HUES6 (cell line): Measurements from ENCODE around the gene ITPK1.

ENCODE experiments used
- H3K27ac ChIP-seq: 2 replicates; pipeline ENCODE4 v1.7.0; 2013; ENCODE audit warnings: low read depth, mild to moderate bottlenecking, low read length, inconsistent platforms
- H3K27me3 ChIP-seq: 2 replicates; pipeline ENCODE4 v1.6.1; 2013; ENCODE audit warnings: low read length; ENCODE audit not compliant: control insufficient read depth, insufficient read depth
- H3K36me3 ChIP-seq: 2 replicates; pipeline ENCODE4 v1.6.1; 2013; ENCODE audit warnings: low read length; ENCODE audit not compliant: control insufficient read depth, insufficient read depth
- H3K4me1 ChIP-seq: 2 replicates; pipeline ENCODE4 v1.6.1; 2013; ENCODE audit warnings: low read length; ENCODE audit not compliant: control insufficient read depth, insufficient read depth
- H3K4me3 ChIP-seq: 2 replicates; pipeline ENCODE4 v1.5.1; 2013; ENCODE audit warnings: low read depth, low read length
- H3K9ac ChIP-seq: one replicate; pipeline ENCODE4 v1.6.1; 2013; ENCODE audit warnings: mild to moderate bottlenecking, low read length
- H3K9me3 ChIP-seq: 2 replicates; pipeline ENCODE4 v1.6.1; 2013; ENCODE audit warnings: low read depth, low read length; ENCODE audit not compliant: control insufficient read depth, insufficient read depth

Gene ITPK1

DNA sequence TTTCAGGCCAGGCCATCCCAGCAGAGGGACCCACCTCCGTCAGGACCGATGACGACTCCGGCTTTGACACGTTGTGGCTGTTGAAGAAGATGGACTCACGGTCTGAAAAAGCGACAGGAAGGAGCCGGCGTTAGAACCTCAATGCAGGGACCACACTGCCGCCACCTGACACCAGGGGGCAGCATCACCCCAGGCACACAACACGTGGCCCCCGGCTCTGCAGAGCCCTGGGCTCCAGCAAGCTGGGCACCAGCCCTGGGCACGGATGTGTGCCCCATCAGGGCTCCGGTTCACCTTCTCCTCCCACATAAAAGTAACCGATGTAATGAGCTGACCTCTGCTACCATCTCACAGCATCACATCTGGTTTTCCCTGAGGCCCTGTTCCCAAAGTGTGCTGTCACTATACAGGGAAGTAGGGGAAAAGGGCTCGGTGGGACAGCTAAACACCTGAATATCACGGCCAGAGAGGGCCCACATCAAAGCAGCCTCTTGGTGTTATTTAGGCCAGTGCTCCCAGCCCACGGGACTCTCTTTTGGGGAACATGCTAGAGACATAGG lies 163.7 kb downstream of the ITPK1 start:
- Histone ChIP-seq H3K27me3 (no peaks in the 10 kb centered on the region), H3K9me3 (no peaks in the 10 kb centered on the region), H3K9ac (no peak overlapping the region), H3K4me3 (no peak overlapping the region), H3K36me3 (peaks cover 31% of the 10 kb centered on the region), H3K27ac (no peak overlapping the region), H3K4me1 (no peaks in the 10 kb centered on the region; the same call in 1 of the 2 replicates)

DNA sequence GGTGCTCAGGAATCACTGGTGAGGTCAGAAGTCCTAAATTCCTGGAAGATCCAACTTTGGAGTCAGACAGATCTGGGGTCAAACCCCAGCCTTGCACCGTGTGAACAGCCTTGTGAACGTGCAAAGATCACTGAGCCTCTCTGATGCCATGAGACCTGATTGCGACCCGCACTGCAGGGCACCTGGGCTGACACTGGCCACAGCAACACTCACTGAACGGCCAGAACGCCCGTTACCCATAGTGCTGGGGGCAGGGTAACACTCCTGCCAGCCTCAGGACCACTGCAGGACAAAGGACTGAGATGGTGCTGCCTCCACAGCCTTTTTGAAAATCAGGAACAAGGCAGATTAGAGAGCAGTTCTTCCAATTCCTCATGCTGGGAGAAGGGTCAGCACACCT lies 164.5 kb downstream of the ITPK1 start:
- Histone ChIP-seq H3K36me3 (peaks cover 32% of the 10 kb centered on the region), H3K4me3 (no peak overlapping the region), H3K27ac (no peak overlapping the region), H3K9ac (no peak overlapping the region), H3K27me3 (no peaks in the 10 kb centered on the region), H3K4me1 (no peaks in the 10 kb centered on the region; the same call in 1 of the 2 replicates), H3K9me3 (no peaks in the 10 kb centered on the region)

DNA sequence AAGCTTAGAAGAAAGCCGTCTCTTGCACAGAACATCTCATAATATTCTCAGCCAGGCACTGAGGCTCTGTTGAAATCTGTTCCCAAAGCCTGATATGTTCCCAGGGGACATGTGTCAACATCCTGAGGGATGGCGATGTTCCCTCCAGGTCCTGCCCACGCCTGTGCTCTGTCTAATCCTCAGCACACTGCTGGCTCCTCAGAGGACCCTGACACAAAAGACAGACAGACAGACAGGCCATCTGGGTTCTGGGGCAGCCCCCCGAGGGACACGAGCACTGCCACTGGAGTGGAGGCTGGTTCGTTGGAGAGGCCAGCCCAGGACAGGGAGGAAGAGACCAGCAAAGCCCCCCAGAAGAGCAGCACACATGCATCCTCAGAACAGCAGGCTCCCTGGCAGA lies 165.0 kb downstream of the ITPK1 start:
- no peaks in the 10 kb centered on the region for H3K9me3 ChIP-seq
- no peaks in the 10 kb centered on the region; the same call in 1 of the 2 replicates for H3K4me1 ChIP-seq
- no peaks in the 10 kb centered on the region for H3K27me3 ChIP-seq
- no peak overlapping the region for H3K9ac ChIP-seq
- peaks cover 35% of the 10 kb centered on the region for H3K36me3 ChIP-seq
- H3K4me3 ChIP-seq, result no peak overlapping the region
- no peak overlapping the region for H3K27ac ChIP-seq

DNA sequence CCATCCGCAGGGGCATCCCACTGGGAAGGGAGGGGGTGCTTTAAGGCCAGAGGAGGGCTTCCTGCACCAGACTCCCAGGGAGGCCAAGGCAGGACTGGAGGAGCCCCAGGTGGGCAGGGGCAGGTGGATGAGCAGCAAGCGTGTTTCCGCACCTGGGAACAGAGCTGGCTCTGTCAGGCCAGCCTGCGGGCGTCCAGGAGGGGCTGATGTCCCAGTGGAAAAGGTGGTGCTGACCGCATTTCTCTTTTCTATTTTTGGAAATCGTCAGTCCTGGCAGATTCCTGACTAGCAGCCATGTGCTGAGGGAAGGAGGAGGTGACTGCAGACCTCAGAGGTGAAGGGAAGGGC lies 165.6 kb downstream of the ITPK1 start:
- Histone ChIP-seq H3K27me3 (no peaks in the 10 kb centered on the region), H3K4me3 (no peak overlapping the region), H3K9me3 (no peaks in the 10 kb centered on the region), H3K4me1 (no peaks in the 10 kb centered on the region; the same call in 1 of the 2 replicates), H3K27ac (no peak overlapping the region), H3K9ac (no peak overlapping the region), H3K36me3 (peaks cover 36% of the 10 kb centered on the region)

DNA sequence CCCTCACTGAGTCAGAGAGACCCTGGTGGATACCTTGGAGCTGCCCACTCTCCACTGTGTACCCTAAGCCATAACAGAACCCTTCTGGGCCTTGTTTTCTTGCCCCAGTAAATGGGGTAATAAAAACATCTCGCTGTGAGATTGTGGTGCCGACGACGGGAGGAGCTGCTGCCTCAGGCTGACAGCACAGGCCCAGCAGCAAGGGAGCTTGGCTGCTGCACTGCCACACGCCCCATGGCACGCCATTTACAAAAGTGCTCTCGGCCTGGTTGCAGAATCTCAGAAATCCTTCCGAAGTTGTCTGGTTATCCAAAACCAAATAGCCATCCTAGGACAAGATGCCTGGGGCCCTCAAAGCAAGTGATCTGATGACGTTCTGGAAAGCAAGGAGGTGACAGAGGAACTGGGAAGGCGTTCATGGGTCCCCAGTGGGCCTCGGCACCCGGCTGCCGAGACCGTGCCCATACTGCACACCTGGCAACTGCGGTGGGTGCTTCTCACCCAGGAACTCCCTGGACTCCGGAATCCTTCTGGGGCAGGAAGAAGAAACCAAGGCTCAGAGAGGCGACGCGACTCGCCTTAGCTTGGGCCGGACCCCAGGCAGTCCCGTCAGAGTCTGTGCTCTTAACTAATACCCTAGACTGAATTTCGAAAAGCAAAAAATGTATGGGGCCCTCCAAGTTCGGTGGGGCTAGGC lies 166.1 kb downstream of the ITPK1 start:
- no peaks in the 10 kb centered on the region for H3K27me3 ChIP-seq
- H3K27ac ChIP-seq, result no peak overlapping the region
- peaks cover 38% of the 10 kb centered on the region for H3K36me3 ChIP-seq
- no peak overlapping the region for H3K9ac ChIP-seq
- H3K4me1 ChIP-seq, result no peaks in the 10 kb centered on the region
- no peaks in the 10 kb centered on the region for H3K9me3 ChIP-seq
- H3K4me3 ChIP-seq, result no peak overlapping the region

DNA sequence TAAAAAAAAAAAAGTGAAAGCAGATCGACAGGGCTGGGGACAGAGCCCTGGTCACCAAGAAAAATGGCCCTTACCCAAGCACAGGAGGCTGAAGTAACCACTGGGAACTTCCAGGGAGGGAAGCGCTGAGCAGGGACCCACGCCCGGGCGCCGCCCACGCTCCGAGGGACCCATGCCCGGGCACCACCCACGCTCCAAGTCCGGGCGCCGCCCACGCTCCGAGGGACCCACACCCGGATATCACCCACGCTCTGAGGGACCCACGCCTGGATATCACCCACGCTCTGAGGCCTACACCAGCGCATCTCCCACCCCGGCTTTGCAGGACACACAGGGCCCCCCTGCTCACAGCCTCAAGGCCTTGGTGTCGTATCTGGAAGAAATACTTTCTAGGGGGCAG lies 167.1 kb downstream of the ITPK1 start:
- H3K9ac ChIP-seq, result no peak overlapping the region
- peaks cover 40% of the 10 kb centered on the region for H3K36me3 ChIP-seq
- H3K27me3 ChIP-seq, result no peaks in the 10 kb centered on the region
- no peak overlapping the region for H3K27ac ChIP-seq
- H3K4me1 ChIP-seq, result no peaks in the 10 kb centered on the region
- H3K4me3 ChIP-seq, result no peak overlapping the region
- no peaks in the 10 kb centered on the region for H3K9me3 ChIP-seq

DNA sequence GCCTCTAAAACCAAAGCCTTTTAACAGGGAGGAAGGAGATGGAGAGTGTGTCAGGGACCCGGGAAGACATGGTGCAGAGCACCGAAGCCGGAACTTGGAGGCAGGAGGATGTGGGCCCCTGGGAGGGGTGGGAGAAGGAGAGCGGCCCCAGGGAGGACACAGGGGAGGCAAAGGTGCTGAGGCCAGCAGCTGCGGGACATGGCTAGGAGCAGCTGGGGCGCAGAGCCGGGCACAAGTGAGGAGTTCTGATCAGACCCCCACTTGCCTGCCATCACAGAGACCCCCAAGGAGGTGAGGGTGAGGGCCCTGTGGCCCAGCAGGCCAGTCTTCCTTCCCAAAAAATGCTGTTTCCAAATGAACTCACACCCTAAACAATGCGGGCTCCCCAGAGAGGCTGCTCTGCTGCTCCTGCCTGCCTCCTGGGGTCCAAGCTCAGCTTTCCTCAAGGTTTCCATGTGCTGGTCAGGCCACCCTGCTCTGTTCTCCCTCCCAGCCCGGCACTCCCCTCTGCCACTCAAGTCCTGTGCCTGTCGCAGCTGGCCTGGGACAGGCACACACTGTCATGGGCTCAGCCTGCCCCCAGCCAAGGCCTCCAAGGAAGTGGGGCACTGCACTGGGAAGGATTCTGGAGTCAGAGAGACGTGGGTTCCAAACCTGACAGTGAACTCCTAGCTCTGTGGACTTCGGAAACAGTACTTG lies 168.7 kb downstream of the ITPK1 start:
- H3K9me3 ChIP-seq, result no peaks in the 10 kb centered on the region
- H3K27ac ChIP-seq, result no peak overlapping the region
- no peaks in the 10 kb centered on the region for H3K4me1 ChIP-seq
- no peak overlapping the region for H3K9ac ChIP-seq
- no peak overlapping the region for H3K4me3 ChIP-seq
- peaks cover 43% of the 10 kb centered on the region for H3K36me3 ChIP-seq
- H3K27me3 ChIP-seq, result no peaks in the 10 kb centered on the region

DNA sequence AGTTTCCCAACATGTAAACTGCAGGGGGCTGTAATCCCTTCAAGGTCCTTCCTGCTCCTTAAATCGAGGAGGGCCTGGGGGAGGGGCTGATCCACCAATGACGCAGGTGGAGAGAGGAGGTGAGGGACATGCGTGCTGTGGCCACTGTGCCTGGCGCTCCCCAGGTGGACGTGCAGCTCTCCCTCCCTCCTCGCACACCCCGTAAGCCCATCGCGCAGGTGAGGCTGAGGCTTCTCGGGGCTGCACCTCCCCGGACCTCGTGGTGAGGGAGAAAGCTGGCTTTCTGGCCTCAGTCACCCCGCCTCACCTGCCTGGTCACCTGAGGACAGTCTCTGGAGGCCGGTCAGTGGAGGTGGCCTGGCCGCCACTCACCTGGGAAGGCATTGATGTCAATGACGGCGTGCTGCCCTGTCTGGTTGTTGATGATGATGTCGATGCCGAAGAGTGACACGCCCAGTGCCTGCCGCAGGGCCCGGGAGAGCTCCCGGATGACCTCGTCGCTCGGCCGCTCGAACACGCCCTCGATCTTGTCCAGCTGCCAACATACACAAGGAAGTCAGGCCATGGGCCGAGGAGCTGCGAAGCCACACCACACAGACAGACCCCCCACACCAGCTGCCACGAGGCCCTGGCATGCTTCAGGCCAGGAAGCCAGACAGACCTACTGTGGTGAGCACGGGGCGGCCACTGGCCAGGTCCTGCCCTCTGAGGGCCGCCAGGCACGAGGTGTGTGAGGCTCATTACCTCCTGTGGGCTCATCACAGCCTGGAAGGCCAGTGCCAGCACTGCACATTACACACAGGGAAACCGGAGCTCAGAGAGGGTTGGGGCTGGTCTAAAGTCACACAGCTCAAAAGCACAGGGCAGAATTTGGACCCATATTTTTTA lies 169.5 kb downstream of the ITPK1 start:
- Histone ChIP-seq H3K27ac (no peak overlapping the region; the same call in 1 of the 2 replicates), H3K4me3 (no peak overlapping the region), H3K9me3 (no peaks in the 10 kb centered on the region), H3K27me3 (no peaks in the 10 kb centered on the region), H3K9ac (no peak overlapping the region), H3K36me3 (peaks cover 44% of the 10 kb centered on the region), H3K4me1 (no peaks in the 10 kb centered on the region)

DNA sequence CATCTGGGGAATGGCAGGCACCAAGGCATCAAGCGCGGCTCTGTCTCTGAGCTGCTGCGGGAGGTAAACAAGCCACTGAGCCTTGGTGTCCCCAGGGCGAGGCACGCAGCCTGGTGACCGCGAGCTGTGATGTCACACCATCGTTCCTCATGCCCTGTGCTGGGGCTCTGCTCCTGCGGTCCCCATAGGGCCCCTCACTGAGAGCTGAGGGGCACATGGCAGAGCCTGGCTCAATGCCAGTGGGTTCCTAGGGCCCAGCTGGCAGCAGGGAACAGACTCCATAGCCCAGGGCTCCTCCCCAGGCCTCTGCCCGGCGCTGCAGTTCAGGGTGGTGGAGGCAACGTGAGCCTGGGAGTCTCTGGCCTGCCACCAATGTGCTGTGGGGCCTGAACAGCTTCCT lies 170.2 kb downstream of the ITPK1 start:
- no peak overlapping the region for H3K4me3 ChIP-seq
- no peaks in the 10 kb centered on the region for H3K4me1 ChIP-seq
- no peak overlapping the region for H3K9ac ChIP-seq
- H3K9me3 ChIP-seq, result no peaks in the 10 kb centered on the region
- no peak overlapping the region for H3K27ac ChIP-seq
- no peaks in the 10 kb centered on the region for H3K27me3 ChIP-seq
- H3K36me3 ChIP-seq, result peaks cover 42% of the 10 kb centered on the region

DNA sequence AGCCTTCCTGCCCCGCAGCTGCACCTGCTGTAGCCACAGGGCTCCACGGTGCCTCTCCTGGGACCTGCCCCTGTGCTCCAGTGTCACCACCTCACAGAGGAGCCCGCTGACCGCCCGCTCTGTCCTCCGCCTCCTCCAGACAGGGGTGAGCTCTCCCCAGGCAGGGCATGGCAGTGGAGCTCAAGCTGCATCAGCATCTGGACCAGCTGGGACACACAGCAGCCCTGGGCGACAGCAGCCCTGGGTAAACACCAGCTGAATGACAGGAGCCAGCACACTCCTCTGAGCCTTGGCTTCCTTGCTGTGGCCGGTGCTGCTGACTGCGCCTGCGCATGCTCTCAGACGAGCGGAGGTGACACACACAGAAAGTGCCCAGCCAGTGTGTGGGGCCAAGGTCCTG lies 170.7 kb downstream of the ITPK1 start:
- peaks cover 37% of the 10 kb centered on the region for H3K36me3 ChIP-seq
- H3K9ac ChIP-seq, result no peak overlapping the region
- no peaks in the 10 kb centered on the region for H3K27me3 ChIP-seq
- H3K9me3 ChIP-seq, result no peaks in the 10 kb centered on the region
- H3K4me3 ChIP-seq, result no peak overlapping the region
- no peaks in the 10 kb centered on the region for H3K4me1 ChIP-seq
- H3K27ac ChIP-seq, result no peak overlapping the region
